VCaP (cell line): ENCODE measurements around the gene AKNAD1.

ENCODE experiments used
- H3K27ac ChIP-seq: fragments of 450-650 bp; 2 replicates; pipeline ENCODE4 v1.5.1; 2017
- CTCF ChIP-seq: fragments of 450-650 bp; conservative IDR thresholded peaks from 2 replicates; pipeline ENCODE4 v1.5.1; 2017; ENCODE audit warnings: mild to moderate bottlenecking, moderate library complexity

The AKNAD1 gene

GRCh38 chr1:108816049-108816893 lies 40.6 kb downstream of the AKNAD1 start:
- no peak overlapping the region for H3K27ac ChIP-seq

DNA sequence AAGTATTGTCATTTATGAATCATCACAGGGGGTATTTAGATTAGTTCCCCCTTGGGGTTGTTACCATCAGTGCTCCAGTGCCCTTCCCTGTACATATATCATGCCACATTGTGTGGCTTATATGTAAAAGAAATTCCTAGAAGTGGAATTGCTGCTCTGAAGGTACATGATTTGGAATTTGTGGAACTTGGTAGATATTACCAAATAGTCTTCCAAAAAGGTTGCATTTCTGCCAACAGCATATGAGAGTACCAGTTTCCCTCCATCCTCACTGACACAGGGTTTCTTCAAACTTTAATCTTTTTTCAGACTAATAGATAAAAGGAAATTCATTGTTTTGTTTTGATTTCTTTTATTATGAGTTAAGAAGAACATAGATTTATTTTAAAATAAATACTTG lies 41.3 kb downstream of the AKNAD1 start:
- H3K27ac ChIP-seq = no peak overlapping the region
- TF ChIP-seq CTCF = no peak

More at GRCh38 chr1:108816049-108816893, 40.6 kb downstream of the AKNAD1 start:
- no peak for TF ChIP-seq CTCF

DNA sequence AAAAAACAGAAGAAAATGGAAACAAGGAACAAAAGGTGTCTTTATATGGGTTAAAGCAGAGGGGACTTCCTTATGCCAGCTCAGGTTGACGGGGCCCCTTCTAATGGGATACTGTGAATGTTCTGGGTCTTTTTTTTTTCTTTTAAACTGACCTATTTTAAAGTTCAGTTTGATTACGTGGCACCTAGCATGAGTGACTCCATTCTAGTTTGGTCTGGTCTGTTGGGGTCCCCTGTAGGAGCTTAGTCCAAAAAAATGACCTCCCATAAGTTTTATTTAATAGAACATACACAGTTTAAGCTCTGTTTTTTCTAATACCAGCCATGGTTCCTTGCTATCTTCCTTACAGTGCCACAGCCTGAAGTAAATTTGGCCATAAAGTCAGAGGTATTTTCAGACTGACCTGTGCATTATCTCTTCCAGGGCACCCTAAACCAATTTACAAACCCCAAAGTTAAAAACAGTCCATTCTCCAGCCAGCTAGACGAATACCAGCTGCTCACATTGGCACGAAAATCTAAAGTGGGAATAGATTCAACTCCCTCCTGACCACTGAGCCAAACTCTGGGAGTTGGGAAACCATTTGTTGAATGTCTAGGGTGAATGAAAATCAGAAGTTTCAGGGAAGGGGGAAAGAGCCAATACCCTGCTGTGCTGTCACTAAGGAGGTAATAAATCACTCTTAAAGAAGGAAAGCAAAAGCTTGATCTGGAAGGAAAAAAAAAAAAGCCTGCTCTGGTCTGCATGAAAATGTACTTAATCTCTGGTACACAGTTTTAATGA lies 42.4 kb downstream of the AKNAD1 start:
- TF ChIP-seq CTCF = no peak
- H3K27ac ChIP-seq = no peak overlapping the region

GRCh38 chr1:108813326-108813725 lies 43.6 kb downstream of the AKNAD1 start:
- TF ChIP-seq CTCF = no peak

GRCh38 chr1:108811611-108812010 lies 45.3 kb downstream of the AKNAD1 start:
- no peak for TF ChIP-seq CTCF

More at GRCh38 chr1:108813326-108813725, 43.6 kb downstream of the AKNAD1 start:
- no peak overlapping the region for H3K27ac ChIP-seq

DNA sequence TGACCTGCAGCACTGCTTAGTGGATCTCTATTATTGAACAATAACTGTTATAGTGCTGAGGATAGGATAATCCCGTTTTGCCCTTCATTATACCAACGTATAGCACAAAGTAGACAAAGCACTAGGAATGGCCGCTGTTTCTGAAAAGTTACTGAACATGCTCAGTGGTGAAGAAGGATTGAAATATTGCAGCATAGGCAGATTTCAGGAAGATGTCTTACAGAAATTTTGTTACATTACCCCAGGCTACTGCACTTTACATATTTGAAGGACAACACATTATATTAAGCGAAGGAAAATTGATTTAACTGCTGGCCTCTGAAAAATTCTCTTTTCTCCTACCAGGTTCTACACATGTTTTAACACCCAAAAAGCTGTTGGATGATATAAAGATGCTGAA lies 48.5 kb downstream of the AKNAD1 start:
- no peak overlapping the region for H3K27ac ChIP-seq
- no peak for TF ChIP-seq CTCF

More at GRCh38 chr1:108811611-108812010, 45.3 kb downstream of the AKNAD1 start:
- H3K27ac ChIP-seq = no peak overlapping the region

DNA sequence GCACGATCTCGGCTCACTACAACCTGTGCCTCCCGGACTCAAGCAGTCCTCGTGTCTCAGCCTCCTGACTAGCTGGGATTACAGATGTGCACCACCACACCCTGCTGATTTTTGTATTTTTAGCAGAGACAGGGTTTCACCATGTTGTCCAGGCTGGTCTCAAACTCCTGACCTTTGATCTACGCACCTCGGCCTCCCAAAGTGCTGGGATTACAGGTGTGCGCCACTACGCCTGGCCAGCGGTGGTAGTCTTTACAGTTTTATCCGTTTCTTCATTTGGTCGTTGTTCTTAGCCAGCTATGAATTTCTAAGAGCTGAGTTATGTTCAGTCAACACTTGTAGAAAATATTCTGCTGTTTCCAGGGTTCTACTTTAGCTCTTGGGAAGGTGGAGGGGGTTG lies 53.3 kb downstream of the AKNAD1 start:
- TF ChIP-seq CTCF = no peak
- no peak overlapping the region for H3K27ac ChIP-seq
